DMS79 (cell line): ENCODE measurements around the gene RCAN2.

Experiments
- DNase-seq: peaks from one replicate; lab custom pipeline; 2025; lab: John Stamatoyannopoulos, UW

The RCAN2 gene

DNA sequence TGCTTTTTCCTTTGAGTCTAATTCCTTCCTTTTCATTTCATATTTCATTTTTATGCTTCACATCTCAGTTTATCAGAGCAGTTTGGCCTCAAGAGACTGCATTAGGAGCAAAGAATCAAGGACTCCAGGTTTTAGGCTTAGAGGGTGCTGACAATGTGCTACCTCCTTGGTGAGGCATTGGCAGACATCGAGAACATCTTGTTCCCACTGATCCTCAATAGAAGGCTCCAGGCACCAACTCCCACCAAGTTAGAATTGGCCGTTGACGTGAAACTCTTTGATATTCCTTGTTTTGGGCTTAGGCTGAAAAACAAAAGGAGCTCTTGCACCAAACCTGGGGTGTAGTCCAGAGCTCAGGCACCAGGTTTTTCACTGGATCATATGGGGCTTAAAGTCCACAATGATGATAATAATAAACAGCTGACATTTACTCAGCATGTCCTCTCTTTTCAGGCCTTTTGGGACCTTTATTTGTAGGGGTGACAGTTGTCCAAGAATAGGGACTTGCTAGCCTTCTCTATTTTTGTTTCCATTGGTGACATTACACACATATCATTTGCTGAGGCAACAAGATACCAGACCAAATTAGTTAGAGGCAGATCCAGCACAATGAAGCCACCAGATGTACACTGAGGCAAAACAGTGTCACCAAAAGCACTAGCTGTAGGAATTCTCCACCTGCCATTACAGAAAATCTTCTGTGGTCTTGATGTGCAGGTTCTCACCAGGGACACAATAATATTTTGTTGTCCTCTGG is 239.5 kb downstream of the RCAN2 start:
- no peak for DNase-seq

- DNase-seq: no peak
Measured at GRCh38 chr6:46248143-46248542, 243.1 kb downstream of the RCAN2 start.

- no peak for DNase-seq
Measured at GRCh38 chr6:46246727-46247126, 244.5 kb downstream of the RCAN2 start.

GRCh38 chr6:46246081-46246480 is 245.2 kb downstream of the RCAN2 start:
- no peak for DNase-seq

- DNase-seq: no peak
Measured at GRCh38 chr6:46244670-46245069, 246.6 kb downstream of the RCAN2 start.

DNA sequence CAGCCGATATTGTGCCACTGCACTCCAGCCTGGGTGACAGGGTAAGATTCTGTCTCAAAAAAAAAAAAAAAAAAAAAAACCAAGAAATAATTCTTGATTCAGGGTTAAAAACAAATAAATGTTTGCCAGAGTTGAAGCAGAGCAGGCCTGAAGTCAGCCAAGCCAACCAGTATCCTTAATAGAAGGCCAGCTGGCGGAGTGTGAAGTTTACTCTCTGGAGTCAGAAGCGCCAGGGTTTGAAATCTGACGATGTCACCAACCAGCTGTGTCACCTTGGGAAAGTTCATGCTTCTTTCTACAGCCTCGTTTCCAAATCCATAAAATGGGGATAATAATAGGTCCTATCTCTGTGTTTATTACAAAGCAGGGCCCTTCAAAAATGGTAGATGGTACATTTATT is 247.5 kb downstream of the RCAN2 start:
- DNase-seq: no peak

DNA sequence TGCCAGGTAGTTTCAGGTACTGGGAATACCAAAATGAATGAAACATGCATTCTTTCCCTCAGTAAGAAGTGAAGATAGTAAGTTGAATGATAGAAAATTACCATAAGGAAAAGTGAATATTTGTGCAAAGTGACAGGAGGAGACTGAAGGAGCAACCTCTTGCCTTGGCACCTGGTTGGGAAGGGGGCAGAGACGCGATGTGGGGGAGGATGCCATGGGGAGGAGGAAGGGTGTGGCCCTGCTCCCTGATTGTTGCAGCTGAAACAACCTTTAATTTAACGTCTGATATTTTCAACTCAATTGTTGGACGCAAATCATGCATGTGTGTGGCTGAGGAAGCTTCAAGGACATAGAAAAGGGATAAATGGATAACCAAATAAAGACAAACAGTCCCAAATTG is 248.3 kb downstream of the RCAN2 start:
- DNase-seq: no peak

DNA sequence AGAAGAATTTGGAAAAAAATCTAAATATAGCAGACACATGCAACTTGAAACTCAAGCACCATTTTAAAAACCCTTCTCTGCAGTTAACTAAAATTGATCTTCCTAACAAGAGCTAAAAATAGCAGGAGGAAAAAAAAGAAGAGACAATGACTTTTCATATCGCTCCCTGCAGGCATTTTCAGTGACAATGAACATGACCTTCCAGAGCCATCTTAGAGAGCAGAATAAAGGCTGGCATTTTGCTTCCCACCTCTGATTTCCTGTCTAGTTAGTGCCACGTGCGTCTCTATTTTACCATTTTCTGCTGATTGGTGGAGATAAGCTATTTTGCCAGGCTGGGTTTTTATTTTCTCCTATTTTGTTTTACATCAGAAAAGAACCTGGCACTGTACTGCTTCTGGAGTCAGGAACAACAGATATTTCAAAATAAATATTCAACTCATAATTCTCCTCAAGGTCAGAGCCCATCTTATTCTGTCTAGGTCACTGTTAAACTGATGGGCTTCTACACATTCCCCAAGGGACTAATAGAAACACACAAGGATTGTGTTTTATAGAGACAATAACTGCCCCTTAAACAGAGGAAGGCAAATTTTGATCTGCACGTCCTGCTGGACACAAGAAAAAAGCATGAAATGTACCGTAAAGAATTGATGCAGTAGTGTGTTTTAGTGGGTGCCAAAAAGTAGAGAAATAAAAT is 250.2 kb downstream of the RCAN2 start:
- DNase-seq: no peak

- no peak for DNase-seq
Measured at GRCh38 chr6:46236752-46237151, 254.5 kb downstream of the RCAN2 start.

DNA sequence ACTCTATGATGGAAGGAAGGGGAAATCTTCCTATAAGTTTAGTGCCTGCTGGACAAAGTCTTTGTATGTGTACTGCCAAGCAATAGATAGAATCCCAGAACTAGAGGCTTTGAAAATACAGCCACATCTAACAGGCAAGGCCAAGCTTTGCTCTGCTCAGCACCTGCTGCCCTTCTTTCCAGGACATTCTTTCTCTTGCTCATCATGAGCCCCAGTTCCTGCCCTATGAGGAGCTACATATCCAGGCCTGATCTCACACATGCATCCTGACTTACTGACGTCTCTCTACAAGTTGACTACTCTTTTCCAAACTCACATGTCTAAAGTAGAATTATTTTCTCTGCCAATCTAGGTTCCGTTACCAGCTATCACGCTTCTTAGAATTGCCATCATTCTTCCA is 256.0 kb downstream of the RCAN2 start:
- DNase-seq: no peak

GRCh38 chr6:46234700-46235099 is 256.5 kb downstream of the RCAN2 start:
- DNase-seq: no peak

- DNase-seq: no peak
Measured at GRCh38 chr6:46234156-46234556, 257.1 kb downstream of the RCAN2 start.

DNA sequence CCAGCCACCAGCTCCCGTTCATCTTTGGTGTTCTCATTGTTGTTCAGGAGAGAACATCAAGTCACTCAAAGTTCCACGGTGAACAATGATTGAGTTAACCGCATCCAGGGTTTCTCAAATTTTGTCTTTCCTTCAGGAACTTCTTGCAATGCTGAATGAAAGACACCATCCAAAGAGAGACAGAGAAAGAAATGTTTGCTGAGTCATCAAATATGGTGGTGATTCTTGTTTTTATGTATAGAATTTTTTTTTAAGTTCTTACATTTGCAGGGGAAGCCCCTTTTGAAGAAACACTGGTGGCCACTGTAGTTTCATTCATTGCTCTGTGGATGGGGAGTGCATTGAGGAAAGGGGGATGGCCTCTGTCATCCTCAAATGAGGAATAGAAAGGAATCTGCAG is 258.1 kb downstream of the RCAN2 start:
- no peak for DNase-seq

GRCh38 chr6:46222286-46222685 is 269.0 kb downstream of the RCAN2 start:
- DNase-seq: no peak

DNA sequence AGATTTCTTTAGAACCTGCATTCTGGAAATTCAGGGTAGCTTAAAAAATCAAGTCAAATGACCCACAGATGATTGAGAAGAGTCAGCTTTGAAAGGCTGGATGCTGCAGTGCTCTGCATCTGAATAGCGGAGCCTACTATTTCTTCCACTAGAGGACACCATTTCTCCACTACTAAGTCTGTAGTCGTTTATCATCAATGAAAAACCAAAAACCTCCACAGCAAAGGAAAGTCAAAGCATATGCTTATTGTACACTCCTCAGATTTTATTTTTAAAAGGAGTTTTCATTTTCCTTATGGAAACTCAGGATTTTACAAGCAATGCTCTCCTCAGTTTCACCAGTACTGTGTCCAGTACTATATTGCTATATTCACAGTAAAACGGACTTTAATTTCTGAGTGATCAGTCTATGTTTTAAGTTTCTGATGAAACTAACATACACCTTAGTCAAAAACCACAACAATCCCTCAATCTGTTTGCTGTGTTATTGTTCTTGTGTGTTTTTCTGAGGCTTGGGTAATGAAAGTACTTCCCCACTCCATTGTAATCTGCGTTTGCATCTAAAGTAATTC is 269.9 kb downstream of the RCAN2 start:
- DNase-seq: no peak

DNA sequence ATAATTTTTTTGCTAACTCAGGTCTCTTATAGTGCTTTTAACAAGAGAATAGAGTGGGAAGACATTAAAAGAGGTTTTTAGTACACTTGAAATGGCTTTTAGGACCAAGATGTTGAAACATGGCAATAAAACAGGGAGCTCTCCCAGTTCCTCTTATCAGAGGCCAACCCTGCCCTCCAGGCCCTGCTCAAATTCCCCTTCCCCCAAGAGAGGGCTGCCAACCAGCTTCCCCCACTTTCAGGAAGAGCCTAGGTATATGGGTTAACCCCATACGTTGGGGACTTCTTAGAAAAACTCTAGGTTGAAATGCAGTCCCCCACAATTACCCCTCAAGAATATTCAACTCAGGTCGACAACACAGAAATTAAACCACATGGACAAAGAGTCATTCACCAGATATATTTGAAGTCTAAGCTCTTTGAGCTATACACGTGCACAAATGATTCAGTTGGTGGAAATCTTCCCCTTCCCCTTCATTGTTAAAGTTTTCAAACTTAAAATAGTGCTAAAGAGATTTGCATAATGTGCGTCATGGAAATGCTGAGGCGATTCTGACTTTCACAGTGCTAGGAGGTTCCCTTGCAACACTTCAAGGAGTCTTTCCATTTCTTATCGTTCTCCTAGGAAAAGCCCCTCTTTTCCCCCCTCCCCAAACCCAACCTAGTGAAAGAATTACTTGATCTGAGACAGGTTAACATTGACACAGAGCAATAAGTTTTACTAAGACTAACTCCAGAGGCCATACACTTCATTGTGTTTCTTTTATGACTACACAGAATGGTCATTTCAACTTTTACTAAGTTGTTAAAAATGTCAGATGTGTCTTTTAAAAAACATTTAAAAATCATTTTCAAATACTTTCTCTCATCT is 270.7 kb downstream of the RCAN2 start:
- DNase-seq: peak; percentile 53

GRCh38 chr6:46219661-46220060 is 271.6 kb downstream of the RCAN2 start:
- DNase-seq: no peak

- DNase-seq: no peak
Measured at GRCh38 chr6:46218457-46218856, 272.8 kb downstream of the RCAN2 start.

GRCh38 chr6:46217671-46218131 is 273.5 kb downstream of the RCAN2 start:
- no peak for DNase-seq

DNA sequence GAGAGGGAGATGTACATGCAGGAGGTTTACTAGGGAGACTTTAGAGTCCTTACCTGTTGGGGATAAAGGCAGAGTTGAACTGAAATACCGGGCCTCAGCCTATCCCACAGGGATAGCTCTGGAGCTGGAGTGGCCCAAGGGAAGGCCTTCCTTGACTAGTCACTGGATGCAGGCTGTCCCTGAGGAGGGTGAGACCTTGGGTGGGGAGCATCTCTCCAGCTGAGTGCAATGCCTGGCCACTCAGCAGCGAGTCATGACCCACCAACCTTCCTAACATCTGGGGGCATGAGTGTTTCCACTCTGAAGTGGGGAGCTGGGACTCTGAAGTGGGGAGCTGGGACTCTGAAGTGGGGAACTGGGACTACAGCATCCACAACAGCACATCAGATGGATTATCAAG is 274.4 kb downstream of the RCAN2 start:
- DNase-seq: no peak

DNA sequence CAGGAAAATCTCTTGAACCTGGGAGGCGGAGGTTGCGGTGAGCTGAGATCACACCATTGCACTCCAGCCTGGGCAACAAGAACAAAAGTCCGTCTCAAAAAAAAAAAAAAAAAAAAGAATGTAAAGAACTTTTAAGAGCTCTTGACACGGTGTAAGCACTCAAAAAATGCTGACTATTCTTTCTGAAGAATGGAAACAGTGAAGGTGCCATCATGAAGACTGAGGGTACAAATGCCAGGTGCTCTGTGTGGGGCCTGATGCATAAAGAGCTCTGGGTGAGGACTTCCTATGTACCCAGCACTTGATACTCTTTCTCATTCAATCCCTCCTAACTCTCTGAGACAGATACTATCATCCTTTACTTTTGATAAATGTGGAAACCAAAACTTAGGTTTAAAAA is 275.5 kb downstream of the RCAN2 start:
- no peak for DNase-seq

DNA sequence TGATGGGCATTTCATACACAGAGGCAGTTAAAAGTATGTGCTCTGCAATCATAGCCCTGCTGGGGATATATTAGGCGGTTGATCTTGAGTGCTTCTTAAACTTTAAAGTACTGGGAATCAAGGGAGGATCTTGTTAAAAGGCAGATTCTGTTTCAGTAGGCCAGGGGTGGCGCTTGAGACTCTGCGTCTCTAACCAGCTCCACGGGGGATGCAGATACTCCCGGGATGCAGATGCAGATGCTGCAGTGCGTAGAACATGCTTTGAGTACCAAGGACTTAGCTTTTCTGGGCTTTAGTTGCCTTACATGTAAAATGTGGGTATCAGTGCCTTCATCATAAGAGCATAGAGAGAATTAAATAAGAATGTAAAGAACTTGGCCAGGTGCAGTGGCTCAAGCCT is 276.0 kb downstream of the RCAN2 start:
- DNase-seq: no peak
